ENCODE measurements around the gene KPNB1.
A peak's percentile ranks its signal among the peaks of the same experiment; 100 is the strongest.

The KPNB1 gene

DNA sequence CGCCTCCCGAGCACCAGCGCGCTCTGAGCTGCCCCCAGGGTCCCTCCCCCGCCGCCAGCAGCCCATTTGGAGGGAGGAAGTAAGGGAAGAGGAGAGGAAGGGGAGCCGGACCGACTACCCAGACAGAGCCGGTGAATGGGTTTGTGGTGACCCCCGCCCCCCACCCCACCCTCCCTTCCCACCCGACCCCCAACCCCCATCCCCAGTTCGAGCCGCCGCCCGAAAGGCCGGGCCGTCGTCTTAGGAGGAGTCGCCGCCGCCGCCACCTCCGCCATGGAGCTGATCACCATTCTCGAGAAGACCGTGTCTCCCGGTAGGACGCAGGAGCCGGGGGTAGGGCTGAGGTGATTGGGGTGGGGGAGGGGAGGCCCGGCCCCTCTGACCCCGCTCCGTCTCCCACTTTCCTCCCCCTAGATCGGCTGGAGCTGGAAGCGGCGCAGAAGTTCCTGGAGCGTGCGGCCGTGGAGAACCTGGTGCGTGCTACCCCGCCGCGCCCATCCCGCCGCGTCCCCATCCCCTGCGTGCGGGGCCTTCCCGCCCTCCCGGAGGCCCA, 329 bp downstream of the KPNB1 start:
- Histone ChIP-seq H3K27ac (ENCODE audit: low read length) (peak overlapping the region; percentile 98), H3K4me1 (ENCODE audit: insufficient read depth, low read length) (peaks cover 56% of the 10 kb centered on the region), H3K9me3 (ENCODE audit: insufficient read depth, low read length, severe bottlenecking) (no peaks in the 10 kb centered on the region), H3K4me3 (ENCODE audit: low read depth in 1 of 2, low read length in 2 of 2) (peak overlapping the region; percentile 50 to 64; a peak in 3 of 4 replicates), H4K20me1 (ENCODE audit: insufficient read depth, low read length) (peaks cover 37% of the 10 kb centered on the region), H3K27me3 (ENCODE audit: insufficient read depth, low read length, poor library complexity) (no peaks in the 10 kb centered on the region), H3K79me2 (ENCODE audit: insufficient read depth, low read length) (peaks cover 60% of the 10 kb centered on the region), H2AFZ (ENCODE audit: low read depth, low read length) (peak overlapping the region; percentile 62), H3K36me3 (ENCODE audit: insufficient read depth, low read length) (peaks cover 45% of the 10 kb centered on the region), H3K4me2 (ENCODE audit: insufficient read depth, low read length) (peak overlapping the region; percentile 49), H3K9ac (ENCODE audit: low read depth, low read length) (peak overlapping the region; percentile 77)
- no peak for TF ChIP-seq EZH2 (IDR thresholded peaks at IDR 0.05; ENCODE audit: borderline replicate concordance, low read depth, low read length, severe bottlenecking)
- TF ChIP-seq, protein P1, sequence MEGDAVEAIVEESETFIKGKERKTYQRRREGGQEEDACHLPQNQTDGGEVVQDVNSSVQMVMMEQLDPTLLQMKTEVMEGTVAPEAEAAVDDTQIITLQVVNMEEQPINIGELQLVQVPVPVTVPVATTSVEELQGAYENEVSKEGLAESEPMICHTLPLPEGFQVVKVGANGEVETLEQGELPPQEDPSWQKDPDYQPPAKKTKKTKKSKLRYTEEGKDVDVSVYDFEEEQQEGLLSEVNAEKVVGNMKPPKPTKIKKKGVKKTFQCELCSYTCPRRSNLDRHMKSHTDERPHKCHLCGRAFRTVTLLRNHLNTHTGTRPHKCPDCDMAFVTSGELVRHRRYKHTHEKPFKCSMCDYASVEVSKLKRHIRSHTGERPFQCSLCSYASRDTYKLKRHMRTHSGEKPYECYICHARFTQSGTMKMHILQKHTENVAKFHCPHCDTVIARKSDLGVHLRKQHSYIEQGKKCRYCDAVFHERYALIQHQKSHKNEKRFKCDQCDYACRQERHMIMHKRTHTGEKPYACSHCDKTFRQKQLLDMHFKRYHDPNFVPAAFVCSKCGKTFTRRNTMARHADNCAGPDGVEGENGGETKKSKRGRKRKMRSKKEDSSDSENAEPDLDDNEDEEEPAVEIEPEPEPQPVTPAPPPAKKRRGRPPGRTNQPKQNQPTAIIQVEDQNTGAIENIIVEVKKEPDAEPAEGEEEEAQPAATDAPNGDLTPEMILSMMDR (IDR thresholded peaks at IDR 0.05; ENCODE audit: borderline replicate concordance, extremely low read depth, low read length, poor library complexity, severe bottlenecking), result no peak
- no peak for DNase-seq
- peak; percentile 1; the same call in 2 of the 3 replicates for ATAC-seq (ENCODE audit: insufficient read depth, low read depth)

DNA sequence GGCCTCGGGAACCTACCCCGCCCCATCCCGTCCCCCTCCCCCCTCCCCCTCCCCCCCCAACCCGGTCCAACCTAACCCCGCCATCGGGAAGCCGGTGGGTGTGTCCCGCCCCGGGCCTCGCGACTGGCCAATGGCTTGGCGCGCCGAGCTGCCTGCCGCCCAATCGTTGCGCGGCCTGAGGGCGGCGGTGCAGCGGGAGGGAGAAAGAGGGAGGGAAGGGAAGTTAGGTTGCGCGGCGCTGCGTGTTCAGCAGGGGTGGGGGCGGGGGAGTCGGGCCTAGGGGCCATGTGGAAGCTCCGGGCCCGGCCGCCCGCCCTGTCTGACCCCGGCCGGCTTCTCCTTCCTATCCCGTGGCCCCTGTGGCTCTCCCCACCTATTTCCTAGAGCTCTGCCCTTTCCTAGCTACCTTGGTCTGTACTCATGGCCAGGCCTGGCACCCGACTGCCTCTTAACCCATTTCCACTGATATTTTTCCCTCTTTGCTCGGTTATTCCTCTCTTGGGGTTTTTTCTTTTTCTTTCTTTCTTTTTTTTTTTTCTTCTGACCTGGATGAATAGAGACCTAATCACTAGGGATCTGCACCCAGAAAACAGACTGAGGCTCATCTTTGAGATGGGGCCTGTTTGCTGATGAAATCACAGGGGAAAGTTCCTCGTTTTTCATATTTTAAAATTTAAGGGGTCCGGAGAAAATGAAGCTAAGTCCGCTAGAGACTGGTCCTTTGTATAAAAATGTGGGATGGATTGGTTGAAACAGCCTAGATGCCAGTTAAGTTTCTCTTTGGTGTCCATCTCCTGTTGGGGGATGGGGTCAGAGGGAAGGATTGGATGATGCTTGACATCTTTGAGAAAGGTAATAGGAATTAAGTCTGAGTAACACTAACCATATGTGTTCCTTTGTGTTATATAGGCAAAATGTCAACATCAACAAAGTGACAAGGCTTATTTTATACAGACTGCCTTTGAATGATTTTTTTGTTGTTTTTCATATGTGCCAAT, 1.1 kb downstream of the KPNB1 start:
- H3K9ac ChIP-seq (ENCODE audit: low read depth, low read length), result peak overlapping the region; percentile 86
- no peaks in the 10 kb centered on the region for H3K9me3 ChIP-seq (ENCODE audit: insufficient read depth, low read length, severe bottlenecking)
- peaks cover 68% of the 10 kb centered on the region for H3K79me2 ChIP-seq (ENCODE audit: insufficient read depth, low read length)
- no peaks in the 10 kb centered on the region for H3K27me3 ChIP-seq (ENCODE audit: insufficient read depth, low read length, poor library complexity)
- H2AFZ ChIP-seq (ENCODE audit: low read depth, low read length), result no peak overlapping the region
- peak; percentile 58 for ATAC-seq (ENCODE audit: insufficient read depth, low read depth)
- H3K4me1 ChIP-seq (ENCODE audit: insufficient read depth, low read length), result peaks cover 64% of the 10 kb centered on the region
- peak overlapping the region; percentile 98 for H3K27ac ChIP-seq (ENCODE audit: low read length)
- H3K36me3 ChIP-seq (ENCODE audit: insufficient read depth, low read length), result peaks cover 52% of the 10 kb centered on the region
- peak; percentile 98 for DNase-seq
- H3K4me3 ChIP-seq (ENCODE audit: low read depth in 1 of 2, low read length in 2 of 2), result peak overlapping the region; percentile 64 to 99
- H3K4me2 ChIP-seq (ENCODE audit: insufficient read depth, low read length), result peak overlapping the region; percentile 81
- peaks cover 45% of the 10 kb centered on the region for H4K20me1 ChIP-seq (ENCODE audit: insufficient read depth, low read length)
- TF ChIP-seq, protein P1 (IDR thresholded peaks at IDR 0.05; ENCODE audit: borderline replicate concordance, extremely low read depth, low read length, poor library complexity, severe bottlenecking), result no peak
- no peak for TF ChIP-seq EZH2 (IDR thresholded peaks at IDR 0.05; ENCODE audit: borderline replicate concordance, low read depth, low read length, severe bottlenecking)

DNA sequence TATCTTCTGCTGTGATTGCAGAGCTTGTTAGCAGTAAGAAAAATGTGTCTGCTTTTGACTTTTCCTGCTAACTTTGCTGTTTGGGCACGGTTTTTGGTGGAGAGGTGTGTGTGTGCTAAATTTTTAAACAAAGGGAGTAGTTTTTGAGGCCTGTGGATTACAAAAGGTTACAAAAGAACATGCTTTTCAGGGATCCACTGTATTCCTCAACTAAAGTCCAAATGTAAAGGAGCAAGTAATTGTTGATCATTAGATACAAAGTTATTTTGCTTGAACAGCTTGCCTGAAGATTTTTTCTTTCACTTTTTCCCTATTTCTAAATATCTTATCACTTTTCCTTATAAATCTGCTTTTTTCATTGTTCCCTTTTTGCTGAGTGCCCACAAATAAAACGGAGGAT, 2.0 kb downstream of the KPNB1 start:
- H3K4me1 ChIP-seq (ENCODE audit: insufficient read depth, low read length), result peaks cover 69% of the 10 kb centered on the region
- peak overlapping the region; percentile 86 for H3K9ac ChIP-seq (ENCODE audit: low read depth, low read length)
- no peak overlapping the region for H2AFZ ChIP-seq (ENCODE audit: low read depth, low read length)
- no peaks in the 10 kb centered on the region for H3K27me3 ChIP-seq (ENCODE audit: insufficient read depth, low read length, poor library complexity)
- no peak for ATAC-seq (ENCODE audit: insufficient read depth, low read depth)
- peaks cover 77% of the 10 kb centered on the region for H3K79me2 ChIP-seq (ENCODE audit: insufficient read depth, low read length)
- H4K20me1 ChIP-seq (ENCODE audit: insufficient read depth, low read length), result peaks cover 54% of the 10 kb centered on the region
- peaks cover 61% of the 10 kb centered on the region for H3K36me3 ChIP-seq (ENCODE audit: insufficient read depth, low read length)
- peak overlapping the region; percentile 81 for H3K4me2 ChIP-seq (ENCODE audit: insufficient read depth, low read length)
- TF ChIP-seq EZH2 (IDR thresholded peaks at IDR 0.05; ENCODE audit: borderline replicate concordance, low read depth, low read length, severe bottlenecking), result no peak
- TF ChIP-seq, protein P1 (IDR thresholded peaks at IDR 0.05; ENCODE audit: borderline replicate concordance, extremely low read depth, low read length, poor library complexity, severe bottlenecking), result no peak
- DNase-seq, result no peak
- peak overlapping the region; percentile 4; the same call in 1 of the 2 replicates for H3K27ac ChIP-seq (ENCODE audit: low read length)
- H3K9me3 ChIP-seq (ENCODE audit: insufficient read depth, low read length, severe bottlenecking), result no peaks in the 10 kb centered on the region
- peak overlapping the region; percentile 64 to 99; a peak in 2 of 4 replicates for H3K4me3 ChIP-seq (ENCODE audit: low read depth in 1 of 2, low read length in 2 of 2)
